GM12801 (cell line): ENCODE results near the gene GLI3.

ENCODE experiments used
- CTCF ChIP-seq: IDR thresholded peaks from one replicate; pipeline ENCODE4 v1.5.1; 2011; ENCODE audit warnings: control low read depth; ENCODE audit not compliant: insufficient read length; ENCODE audit errors: extremely low read depth

GLI3 gene

DNA sequence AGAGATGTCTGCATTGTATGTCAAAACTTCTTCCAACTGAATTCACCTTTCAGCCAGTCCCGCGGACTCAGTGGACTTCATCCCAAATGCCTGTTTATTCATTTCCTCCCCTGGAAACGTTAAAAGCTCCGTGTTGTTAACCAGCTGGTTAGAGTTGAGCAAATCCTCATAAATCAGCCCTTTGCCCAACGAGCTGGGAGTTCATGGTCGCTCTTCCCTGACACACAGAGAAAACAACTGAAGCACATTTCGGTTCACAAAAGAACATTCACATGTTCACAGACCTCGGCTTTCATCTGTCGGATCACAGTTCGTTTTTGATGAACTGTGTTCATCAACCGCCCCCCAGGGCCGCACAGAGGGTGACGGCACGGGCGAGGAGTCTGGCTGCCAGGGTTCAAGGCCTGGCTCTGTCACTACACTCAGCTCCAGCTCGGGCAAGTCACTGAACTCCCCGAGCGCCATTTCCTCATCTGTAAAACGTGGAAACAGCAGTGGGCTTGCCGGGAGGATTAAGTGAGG is 62.6 kb downstream of the GLI3 start:
- no peak for TF ChIP-seq CTCF

- TF ChIP-seq CTCF: no peak
Observed at GRCh38 chr7:42170724-42171123, 66.3 kb downstream of the GLI3 start.

DNA sequence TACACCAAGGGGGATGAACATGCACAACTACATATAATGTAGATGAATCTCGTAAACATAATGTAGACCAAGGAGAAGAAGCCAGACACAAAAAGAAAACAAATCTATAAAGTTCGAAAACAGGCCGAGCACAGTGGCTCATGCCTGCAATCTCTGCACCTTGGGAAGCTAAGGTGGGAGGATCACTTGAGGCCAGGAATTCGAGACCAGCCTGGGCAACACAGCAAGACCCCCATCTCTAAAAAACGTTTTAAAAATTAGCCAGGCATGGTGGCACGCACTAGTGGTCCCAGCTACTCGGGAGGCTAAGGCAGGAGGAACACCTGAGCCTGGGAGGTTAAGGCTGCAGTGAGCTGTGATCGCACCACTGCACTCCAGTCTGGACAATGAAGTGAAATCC is 68.5 kb downstream of the GLI3 start:
- TF ChIP-seq CTCF: no peak

DNA sequence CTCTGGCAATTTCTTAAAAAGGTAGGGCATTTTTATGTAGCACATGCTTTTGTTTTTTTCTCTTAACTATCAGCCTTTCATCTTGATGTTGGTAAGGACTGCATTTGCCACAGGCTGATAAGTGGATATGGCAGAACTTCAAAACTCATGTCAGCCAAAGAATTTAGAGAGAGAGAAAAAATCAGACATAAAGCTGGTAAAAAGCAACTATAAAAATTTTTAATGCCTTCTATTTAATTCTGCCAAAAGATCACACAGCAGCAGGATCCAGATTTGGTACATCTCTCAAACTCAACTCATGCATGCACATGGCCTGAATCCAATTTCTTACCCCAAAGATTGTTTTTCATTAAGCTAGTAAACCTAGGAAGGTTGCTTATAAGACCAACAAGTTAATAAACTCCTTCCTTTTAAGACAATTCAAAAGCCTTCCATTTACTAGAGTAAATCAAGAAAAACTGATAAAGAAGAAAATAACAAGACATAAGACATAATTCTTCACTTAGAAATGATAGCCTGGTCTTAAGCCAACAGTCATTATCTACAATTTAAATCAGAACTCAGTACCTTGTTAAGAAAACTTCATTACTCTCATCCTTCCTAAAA is 69.3 kb downstream of the GLI3 start:
- TF ChIP-seq CTCF: no peak

DNA sequence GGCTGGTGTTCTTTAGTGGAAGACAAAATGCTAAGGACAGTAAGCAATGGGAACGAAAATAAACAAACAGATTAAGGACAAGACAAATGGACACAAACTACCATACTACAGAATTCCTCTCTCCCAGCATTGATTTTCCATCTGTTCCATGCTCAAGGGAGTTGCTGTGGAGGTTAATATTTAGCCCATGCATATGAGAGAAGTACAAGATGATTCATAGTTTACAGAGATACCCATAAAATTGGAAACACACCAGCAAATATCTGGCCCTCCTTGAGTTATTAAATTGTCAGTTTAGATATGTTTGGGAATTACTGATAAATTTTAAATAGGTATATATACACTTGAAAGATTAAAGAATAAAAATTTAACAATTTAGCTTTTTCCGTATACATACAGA is 69.8 kb downstream of the GLI3 start:
- TF ChIP-seq CTCF: no peak

DNA sequence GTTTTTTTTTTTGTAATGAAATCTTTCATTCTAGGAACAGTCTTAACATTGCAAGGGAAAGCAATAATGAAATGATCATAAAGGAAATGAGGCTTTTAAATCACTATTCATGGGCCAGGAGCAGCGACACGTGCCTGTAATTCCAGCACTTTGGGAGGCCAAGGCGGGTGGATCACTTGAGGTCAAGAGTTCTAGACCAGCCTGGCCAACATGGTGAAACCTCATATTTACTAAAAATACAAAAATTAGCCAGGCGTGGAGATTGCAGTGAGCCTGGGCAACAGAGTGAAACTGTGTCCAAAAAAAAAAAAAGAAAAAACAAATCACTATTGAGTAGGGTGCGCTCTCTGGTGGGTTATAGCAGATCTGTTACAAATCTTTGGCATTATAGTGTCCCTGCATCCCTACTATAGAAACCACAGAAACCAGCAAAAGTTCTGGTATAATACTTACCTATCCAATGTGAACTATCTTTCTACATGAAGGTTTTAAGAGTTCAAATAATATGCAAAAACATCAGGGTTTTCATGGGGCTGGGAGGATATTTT is 72.1 kb downstream of the GLI3 start:
- no peak for TF ChIP-seq CTCF

DNA sequence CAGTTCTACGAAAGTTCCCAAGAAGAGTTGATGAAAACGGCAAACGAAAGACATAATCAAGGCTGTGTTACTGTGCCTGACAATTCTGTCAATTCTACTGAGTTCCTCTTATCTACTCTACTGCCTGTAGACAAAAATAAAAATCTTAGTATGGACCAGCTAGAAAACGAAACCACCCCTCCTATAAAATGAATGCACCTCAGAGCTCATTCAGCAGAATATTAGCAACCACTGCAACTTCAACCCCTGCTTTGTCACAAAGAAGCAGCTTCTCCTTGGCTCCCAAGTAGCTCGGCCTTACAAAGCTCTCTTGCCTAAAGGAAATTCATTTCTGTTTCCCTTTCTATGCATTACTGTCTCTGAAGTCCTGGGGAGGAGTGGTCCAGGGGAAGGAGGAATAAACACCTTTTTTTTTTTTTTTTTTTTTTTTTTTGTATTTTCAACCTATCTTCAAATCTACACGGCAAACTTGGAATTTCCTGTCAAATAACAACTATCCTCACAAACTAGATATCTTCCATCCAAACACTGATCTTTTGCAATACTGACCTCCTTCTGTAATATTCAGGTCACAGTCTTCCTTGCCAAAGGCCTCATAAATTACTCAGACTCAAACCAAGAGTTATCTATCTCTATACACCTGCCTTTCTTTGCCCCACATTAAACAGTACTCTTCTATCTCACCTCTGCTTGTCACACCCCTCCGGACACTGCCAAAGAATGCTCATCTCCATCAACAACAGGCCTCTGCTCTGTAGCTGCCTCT is 74.3 kb downstream of the GLI3 start:
- no peak for TF ChIP-seq CTCF
